ENCODE results near the gene LACRT.

DNA sequence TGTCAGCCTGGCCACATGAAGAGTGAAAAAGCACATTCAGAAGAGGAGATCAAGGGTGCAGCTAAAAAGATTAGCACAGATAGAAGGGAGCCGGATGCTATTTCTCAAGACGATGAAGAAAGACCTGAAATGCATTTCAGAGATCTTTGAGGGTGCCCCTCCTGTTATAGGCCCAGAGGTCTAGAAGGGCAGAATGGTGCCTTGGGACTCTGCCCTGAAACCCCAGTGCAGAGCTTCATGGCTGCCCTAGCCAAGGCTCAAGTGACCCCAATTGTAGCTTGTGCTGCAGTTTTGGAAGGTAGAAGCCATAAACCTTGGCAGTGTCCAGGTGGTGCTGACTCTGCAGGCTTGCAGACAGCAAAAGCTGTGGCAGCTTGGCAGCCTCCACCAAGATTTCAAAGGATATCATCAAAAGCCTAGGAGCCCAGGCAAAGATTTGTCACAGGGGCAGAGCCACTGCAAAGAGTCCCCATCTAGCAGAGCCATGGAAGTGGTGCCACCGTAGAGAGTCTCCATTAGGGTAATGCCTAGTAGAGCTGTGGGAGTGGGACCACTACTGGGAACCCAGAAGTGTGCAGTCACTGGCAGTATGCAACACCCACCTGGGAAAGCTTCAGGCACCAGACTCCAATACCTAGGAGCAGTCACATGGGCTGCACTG, 6.4 kb downstream of the LACRT start:
- no peak for TF ChIP-seq YY1 (IDR thresholded peaks at IDR 0.05)
- no peak for TF ChIP-seq GABPA (IDR thresholded peaks at IDR 0.05 in 1 of 2, conservative IDR thresholded peaks at IDR 0.05 in 1 of 2)
- TF ChIP-seq RAD21 (IDR thresholded peaks at IDR 0.05) = no peak
